Measurements from ENCODE around the gene PARK7. TPM values are rescaled to one million over a fixed set of nuclear protein-coding genes. Genes with fewer than 3 reads are reported as not detected.
A peak's percentile ranks its signal among the peaks of the same experiment; 100 is the strongest.

Gene PARK7
- 100 to 1,000 TPM in 3 of 4 donors, 10 to 100 TPM in 1; 93.9 to 156 (median 129) TPM for total RNA-seq

GRCh38 chr1:7961216-7962013 is at the start of gene PARK7:
PARK7 (plus strand) TSS chr1:7961711; CDS start chr1:7962786, 1,075 bp downstream.
- peak within 1 kb of the TSS; percentile 74 to 98 (median 88) for H3K4me3 ChIP-seq
- intact Hi-C loops (cut with DNase I) = no loop called here
- no peaks in the 10 kb centered on the region for H3K9me3 ChIP-seq
- TF ChIP-seq POLR2A (IDR thresholded peaks at IDR 0.05) (peak in 3 of 4 donors; percentile 42 to 95 (median 94)), CTCF (IDR thresholded peaks at IDR 0.05) (peak in 5 of 6 experiments; percentile 22 to 51 (median 39))
- H3K27me3 ChIP-seq = no peaks in the 10 kb centered on the region
- peak within 1 kb of the TSS; percentile 94 to 98 (median 96) for H3K27ac ChIP-seq
- WGBS, 2 donors = 0 to 1% methylated on average over 18 to 22 of the region's 81 CpGs
- DNase-seq = peak; percentile 96
- H3K36me3 ChIP-seq = peaks cover 0 to 36% (median 15%) of the 10 kb centered on the region in 3 donors
- H3K4me1 ChIP-seq = peaks cover 7 to 46% (median 16%) of the 10 kb centered on the region in 3 donors

GRCh38 chr1:7912145-7912544 is 49.4 kb upstream of the PARK7 start:
- no peaks in the 10 kb centered on the region for H3K9me3 ChIP-seq
- H3K36me3 ChIP-seq = no peaks in the 10 kb centered on the region
- peaks cover 0 to 6% (median 0%) of the 10 kb centered on the region in 3 donors for H3K4me1 ChIP-seq
- no peak for TF ChIP-seq POLR2A (IDR thresholded peaks at IDR 0.05)
- no peak for TF ChIP-seq CTCF (IDR thresholded peaks at IDR 0.05)
- H3K4me3 ChIP-seq = no peak overlapping the region
- intact Hi-C loops (cut with DNase I) = no loop called here
- no peak overlapping the region for H3K27ac ChIP-seq
- DNase-seq = no peak
- 86% methylated on average over 3 of the region's 3 CpGs for WGBS, 2 donors
- peaks cover 0 to 17% (median 0%) of the 10 kb centered on the region in 4 donors for H3K27me3 ChIP-seq

GRCh38 chr1:7912743-7913557 is 48.6 kb upstream of the PARK7 start:
- intact Hi-C loops (cut with DNase I) = no loop called here
- TF ChIP-seq CTCF (IDR thresholded peaks at IDR 0.05) (no peak), POLR2A (IDR thresholded peaks at IDR 0.05) (no peak)
- WGBS, 2 donors = 53 to 54% methylated on average over 15 to 18 of the region's 18 CpGs
- no peak for DNase-seq
- Histone ChIP-seq H3K36me3 (no peaks in the 10 kb centered on the region), H3K4me1 (peaks cover 0 to 6% (median 0%) of the 10 kb centered on the region in 3 donors), H3K27ac (no peak overlapping the region), H3K27me3 (peaks cover 0 to 19% (median 0%) of the 10 kb centered on the region in 4 donors), H3K4me3 (peak overlapping the region in 1 of 4 donors; percentile 10), H3K9me3 (no peaks in the 10 kb centered on the region)

- no peak for DNase-seq
- intact Hi-C loops (cut with DNase I) = no loop called here
- Histone ChIP-seq H3K9me3 (no peaks in the 10 kb centered on the region), H3K4me3 (no peak overlapping the region), H3K4me1 (peaks cover 0 to 6% (median 0%) of the 10 kb centered on the region in 3 donors), H3K27me3 (peaks cover 0 to 25% (median 0%) of the 10 kb centered on the region in 4 donors), H3K27ac (no peak overlapping the region), H3K36me3 (no peaks in the 10 kb centered on the region)
- no peak for TF ChIP-seq POLR2A (IDR thresholded peaks at IDR 0.05)
- TF ChIP-seq CTCF (IDR thresholded peaks at IDR 0.05) = no peak
- WGBS, 2 donors = 52 to 70% methylated on average over 5 of the region's 5 CpGs
Measured at GRCh38 chr1:7915826-7916500, 45.5 kb upstream of the PARK7 start.
